GM23248 (cell line): Measurements from ENCODE around the gene PLAU. TPM values are rescaled to one million over a fixed set of nuclear protein-coding genes. Genes with fewer than 3 reads are reported as not detected.

ENCODE experiments used
- DNase-seq: peaks from one replicate; pipeline ENCODE4 v3.0.0-alpha.2; 2015
- H2AFZ ChIP-seq: fragments of 200-600 bp; sonication (generic); 2 replicates; pipeline ENCODE4 v1.6.1; 2016; ENCODE audit warnings: antibody characterized with exemption
- H3F3A ChIP-seq: fragments of 200-600 bp; sonication (generic); 2 replicates; pipeline ENCODE4 v1.6.1; 2016; ENCODE audit warnings: mild to moderate bottlenecking, antibody characterized with exemption, mixed run types; ENCODE audit not compliant: insufficient read depth
- H3K27ac ChIP-seq: fragments of 200-600 bp; sonication (generic); 2 replicates; pipeline ENCODE4 v1.5.1; 2016; ENCODE audit warnings: mild to moderate bottlenecking
- H3K27me3 ChIP-seq: fragments of 200-600 bp; sonication (generic); replicated peaks from 2 replicates; pipeline ENCODE4 v1.6.1; 2016; ENCODE audit warnings: mild to moderate bottlenecking; ENCODE audit not compliant: insufficient read depth
- H3K36me3 ChIP-seq: fragments of 200-600 bp; sonication (generic); 2 replicates; pipeline ENCODE4 v1.6.1; 2016; ENCODE audit warnings: low read depth, mild to moderate bottlenecking
- H3K4me1 ChIP-seq: fragments of 200-600 bp; sonication (generic); 2 replicates; pipeline ENCODE4 v1.6.1; 2016; ENCODE audit warnings: mild to moderate bottlenecking; ENCODE audit not compliant: insufficient read depth
- H3K4me2 ChIP-seq: fragments of 200-600 bp; sonication (generic); one replicate; pipeline ENCODE4 v1.6.1; 2016; ENCODE audit warnings: mild to moderate bottlenecking; ENCODE audit not compliant: unreplicated experiment
- H3K4me3 ChIP-seq: fragments of 200-600 bp; sonication (generic); 2 replicates; pipeline ENCODE4 v1.5.1; 2016; ENCODE audit warnings: mild to moderate bottlenecking
- H3K79me2 ChIP-seq: fragments of 200-600 bp; sonication (generic); 2 replicates; pipeline ENCODE4 v1.6.1; 2016; ENCODE audit warnings: mild to moderate bottlenecking; ENCODE audit not compliant: insufficient read depth
- H3K9ac ChIP-seq: fragments of 200-600 bp; sonication (generic); 2 replicates; pipeline ENCODE4 v1.6.1; 2016; ENCODE audit warnings: mild to moderate bottlenecking
- H3K9me2 ChIP-seq: fragments of 200-600 bp; sonication (generic); 2 replicates; pipeline ENCODE4 v1.6.1; 2016; ENCODE audit warnings: mixed run types, mild to moderate bottlenecking, moderate library complexity; ENCODE audit not compliant: insufficient read depth
- H3K9me3 ChIP-seq: fragments of 200-600 bp; sonication (generic); one replicate; pipeline ENCODE4 v1.6.1; 2017; ENCODE audit warnings: low read depth
- H4K20me1 ChIP-seq: fragments of 200-600 bp; sonication (generic); 2 replicates; pipeline ENCODE4 v1.6.0; 2016; ENCODE audit not compliant: insufficient read depth
- EZH2 ChIP-seq: fragments of 200-600 bp; sonication (generic); IDR thresholded peaks from 2 replicates; pipeline ENCODE4 v1.6.1; 2018; ENCODE audit warnings: antibody characterized with exemption, mild to moderate bottlenecking; ENCODE audit not compliant: insufficient read depth, poor library complexity, severe bottlenecking
- EZH2phosphoT487 ChIP-seq: fragments of 200-600 bp; sonication (generic); IDR thresholded peaks from 2 replicates; pipeline ENCODE4 v1.6.1; 2018; ENCODE audit warnings: antibody characterized with exemption, moderate library complexity, mild to moderate bottlenecking, low read depth; ENCODE audit not compliant: insufficient read depth
- WGBS, 2 experiments: methylation state at CpG; one replicate each; pipeline ENCODE4 v1.1.6; 2015 to 2017; ENCODE audit warnings: low lambda C conversion rate in 2 of 2, low coverage in 1 of 2; ENCODE audit errors: missing lambda C conversion rate in 2 of 2; 5-methylcytosine and 5-hydroxymethylcytosine counted together
- in situ Hi-C: fragments of 300-500 bp; cut with MboI; formaldehyde crosslinking; loops from 2 replicates; pipeline ENCODE4 v1.15.0; 2020
- polyA plus RNA-seq: library from polyadenylated mRNA; unstranded; fragments of >200 nt; fragmentation: Nextera tagmentation; extraction: Ambion mirVana; gene quantifications from 2 replicates; pipeline ENCODE4 v1.2.1, GENCODE V29; 2016
- total RNA-seq: library from RNA; depleted of rRNA; stranded (reverse); fragments of >200 nt; shearing (Covaris generic); gene quantifications from 2 replicates; pipeline ENCODE4 v1.2.3, GENCODE V29; 2014

The PLAU gene
- total and polyA plus RNA-seq, 2 experiments from 2014 or later, result 13.3 to 26.1 TPM

- Histone ChIP-seq H3K27ac (peak overlapping the region; percentile 96), H3K27me3 (no peaks in the 10 kb centered on the region), H2AFZ (0 out of 2 replicates have a peak overlapping the region, but pooled peaks have one; percentile 9), H3F3A (peaks cover 28% of the 10 kb centered on the region), H3K4me3 (no peak overlapping the region), H3K9me2 (no peaks in the 10 kb centered on the region), H3K79me2 (no peaks in the 10 kb centered on the region), H3K4me1 (peaks cover 36% of the 10 kb centered on the region), H3K36me3 (no peaks in the 10 kb centered on the region), H3K4me2 (peak overlapping the region; percentile 70), H3K9ac (peak overlapping the region; percentile 69; the same call in 1 of the 2 replicates), H4K20me1 (no peaks in the 10 kb centered on the region), H3K9me3 (no peaks in the 10 kb centered on the region)
- TF ChIP-seq EZH2, result no peak
- TF ChIP-seq EZH2phosphoT487, result no peak
- in situ Hi-C loops, result loop anchor here (25.0 kb wide), 1 partner anchor 201 kb away; no protein-coding TSS in a partner anchor
- DNase-seq, result peak; percentile 89
- WGBS, 2 experiments, result 0 to 2% methylated on average over 5 of the region's 5 CpGs
Measured at GRCh38 chr10:73886085-73886529, 24.8 kb upstream of the PLAU start.

GRCh38 chr10:73886661-73887293 is 24.2 kb upstream of the PLAU start:
- peak overlapping the region; percentile 69 for H3K9ac ChIP-seq

GRCh38 chr10:73887294-73888039 is 23.5 kb upstream of the PLAU start:
- Histone ChIP-seq H3K4me1 (peaks cover 44% of the 10 kb centered on the region), H4K20me1 (no peaks in the 10 kb centered on the region), H3K27ac (peak overlapping the region; percentile 96), H3K9me2 (no peaks in the 10 kb centered on the region), H3K4me3 (peak overlapping the region; percentile 55), H3K36me3 (no peaks in the 10 kb centered on the region), H3F3A (peaks cover 28% of the 10 kb centered on the region), H3K79me2 (no peaks in the 10 kb centered on the region), H3K9me3 (no peaks in the 10 kb centered on the region), H3K27me3 (no peaks in the 10 kb centered on the region), H3K9ac (peak overlapping the region; percentile 69), H3K4me2 (peak overlapping the region; percentile 70), H2AFZ (peak overlapping the region; percentile 62)
- 3% methylated on average over 12 of the region's 12 CpGs for WGBS, 2 experiments
- TF ChIP-seq EZH2 (no peak), EZH2phosphoT487 (no peak)
- peak; percentile 98 for DNase-seq
- in situ Hi-C loops, result loop anchor here (25.0 kb wide), 1 partner anchor 200 kb away; no protein-coding TSS in a partner anchor

More at GRCh38 chr10:73886661-73887293, 24.2 kb upstream of the PLAU start:
- H3K4me2 ChIP-seq, result peak overlapping the region; percentile 70
- H3K4me1 ChIP-seq, result peaks cover 37% of the 10 kb centered on the region
- peak overlapping the region; percentile 96 for H3K27ac ChIP-seq
- H3K9me3 ChIP-seq, result no peaks in the 10 kb centered on the region
- no peak for TF ChIP-seq EZH2phosphoT487
- H3K4me3 ChIP-seq, result peak overlapping the region; percentile 55
- WGBS, 2 experiments, result 15% methylated on average over 4 of the region's 4 CpGs
- H3K79me2 ChIP-seq, result no peaks in the 10 kb centered on the region
- DNase-seq, result peak; percentile 48
- H3K36me3 ChIP-seq, result no peaks in the 10 kb centered on the region
- H3F3A ChIP-seq, result peaks cover 28% of the 10 kb centered on the region
- no peaks in the 10 kb centered on the region for H3K27me3 ChIP-seq
- no peaks in the 10 kb centered on the region for H3K9me2 ChIP-seq
- peak overlapping the region; percentile 62 for H2AFZ ChIP-seq
- H4K20me1 ChIP-seq, result no peaks in the 10 kb centered on the region
- in situ Hi-C loops, result loop anchor here (25.0 kb wide), 1 partner anchor 201 kb away; no protein-coding TSS in a partner anchor

- peak overlapping the region; percentile 96 for H3K27ac ChIP-seq
- 42 to 46% methylated on average over 5 of the region's 5 CpGs for WGBS, 2 experiments
Measured at GRCh38 chr10:73888514-73888913, 22.4 kb upstream of the PLAU start.

More at GRCh38 chr10:73888514-73888913, 22.4 kb upstream of the PLAU start:
- H3K4me3 ChIP-seq, result no peak overlapping the region
- no peak overlapping the region for H3K4me2 ChIP-seq
- H3K36me3 ChIP-seq, result no peaks in the 10 kb centered on the region
- H3K9me2 ChIP-seq, result no peaks in the 10 kb centered on the region
- TF ChIP-seq EZH2 (no peak), EZH2phosphoT487 (no peak)
- no peak overlapping the region for H2AFZ ChIP-seq
- no peaks in the 10 kb centered on the region for H3K27me3 ChIP-seq
- H3K9me3 ChIP-seq, result no peaks in the 10 kb centered on the region
- H3F3A ChIP-seq, result peaks cover 33% of the 10 kb centered on the region
- H3K79me2 ChIP-seq, result no peaks in the 10 kb centered on the region
- in situ Hi-C loops, result loop anchor here (25.0 kb wide), 1 partner anchor 199 kb away; no protein-coding TSS in a partner anchor
- peaks cover 55% of the 10 kb centered on the region for H3K4me1 ChIP-seq
- DNase-seq, result peak; percentile 52
- peak overlapping the region; percentile 13 for H3K9ac ChIP-seq
- H4K20me1 ChIP-seq, result no peaks in the 10 kb centered on the region
